AG08396 (cell line): ENCODE measurements around the gene SLC35C1.

Experiments used
- DNase-seq: peaks from one replicate; pipeline ENCODE4 v3.0.0; 2012; ENCODE audit warnings: low spot score, mixed read lengths

SLC35C1 gene

DNA sequence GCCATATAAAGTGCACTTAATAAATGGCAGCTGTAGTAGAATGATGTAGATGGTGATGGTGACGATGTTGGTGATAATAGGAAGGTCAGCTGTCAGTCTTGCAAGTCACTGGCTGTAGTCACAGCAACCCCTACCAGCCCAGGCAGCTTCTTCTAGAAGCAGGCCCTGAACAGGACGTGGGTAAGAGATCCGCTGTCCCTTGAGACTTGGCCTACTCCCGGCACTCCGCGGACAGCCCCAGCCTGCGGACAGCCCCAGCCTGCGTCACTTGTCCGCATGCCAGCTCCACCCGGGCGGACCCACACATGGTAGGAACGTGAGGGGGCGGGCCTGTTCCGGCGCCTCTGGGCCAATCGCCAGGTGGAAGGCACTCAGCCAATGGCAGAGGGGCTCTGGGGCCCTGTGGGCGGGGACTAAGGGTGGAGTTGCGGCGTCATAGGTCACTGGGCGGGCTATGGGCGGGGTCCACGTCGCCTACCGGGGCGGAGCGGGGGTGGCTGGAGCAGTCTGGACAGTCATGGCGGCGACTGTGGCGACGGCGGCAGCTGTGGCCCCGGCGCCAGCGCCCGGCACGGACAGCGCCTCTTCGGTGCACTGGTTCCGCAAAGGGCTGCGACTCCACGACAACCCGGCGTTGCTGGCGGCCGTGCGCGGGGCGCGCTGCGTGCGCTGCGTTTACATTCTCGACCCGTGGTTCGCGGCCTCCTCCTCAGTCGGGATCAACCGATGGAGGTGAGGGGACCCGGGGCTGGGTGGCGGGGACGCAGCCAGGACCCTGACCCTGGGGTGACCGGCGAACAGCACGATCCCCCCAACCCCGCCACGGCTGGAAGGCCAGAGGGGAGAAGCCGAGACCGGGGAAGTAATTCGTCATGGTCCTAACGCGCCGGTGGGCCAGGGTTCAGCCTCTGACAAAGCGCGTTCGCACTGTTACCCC lies 42.3 kb downstream of the SLC35C1 start, which contains the start of gene CRY2:
Gene CRY2, plus strand, starts transcription at position 502 of the 937 bp plus-strand sequence. Its CDS starts 16 bp downstream, at position 518.
- DNase-seq, result peak; percentile 97

DNA sequence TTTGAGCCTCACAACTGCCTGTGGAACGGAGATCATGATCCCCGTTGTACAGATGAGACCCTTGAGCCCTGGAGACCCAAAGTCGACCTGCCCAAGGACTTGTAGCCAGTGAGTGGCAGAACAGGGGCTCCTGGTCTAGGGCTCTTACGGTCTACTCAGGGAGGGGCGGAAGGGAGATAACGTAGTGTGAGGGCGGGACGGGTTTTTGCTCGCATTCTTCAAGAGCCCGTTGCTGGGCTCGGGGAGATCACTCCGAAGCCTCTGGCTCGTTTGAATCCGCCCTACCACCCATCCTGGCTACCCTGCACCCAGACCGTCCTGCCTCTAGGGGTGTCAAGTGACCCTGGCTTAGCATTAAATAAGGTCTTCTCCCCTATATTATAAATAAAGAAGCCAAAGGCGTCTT lies 43.0 kb downstream of the SLC35C1 start:
- DNase-seq, result peak; percentile 34

DNA sequence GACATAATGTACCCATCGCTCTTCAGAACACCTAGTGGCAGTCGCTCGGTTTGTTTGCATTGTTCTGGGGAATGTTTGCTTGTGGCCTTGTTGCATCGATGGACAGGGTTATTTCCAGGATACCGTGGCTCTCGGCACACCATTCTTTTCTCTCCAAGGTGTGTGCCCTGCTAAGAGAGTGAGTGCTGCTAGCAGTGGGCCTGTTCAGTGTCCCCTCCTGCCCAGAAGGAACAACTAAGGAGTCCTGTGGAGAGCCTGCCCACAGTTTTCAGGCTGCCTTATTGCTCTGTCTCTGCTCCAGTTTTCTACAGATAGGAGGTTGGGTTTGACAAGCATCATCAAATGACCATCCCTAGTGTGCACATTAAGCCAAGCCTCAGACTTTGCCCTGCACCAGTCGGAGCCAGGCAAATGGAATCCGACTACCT lies 43.7 kb downstream of the SLC35C1 start:
- no peak for DNase-seq

DNA sequence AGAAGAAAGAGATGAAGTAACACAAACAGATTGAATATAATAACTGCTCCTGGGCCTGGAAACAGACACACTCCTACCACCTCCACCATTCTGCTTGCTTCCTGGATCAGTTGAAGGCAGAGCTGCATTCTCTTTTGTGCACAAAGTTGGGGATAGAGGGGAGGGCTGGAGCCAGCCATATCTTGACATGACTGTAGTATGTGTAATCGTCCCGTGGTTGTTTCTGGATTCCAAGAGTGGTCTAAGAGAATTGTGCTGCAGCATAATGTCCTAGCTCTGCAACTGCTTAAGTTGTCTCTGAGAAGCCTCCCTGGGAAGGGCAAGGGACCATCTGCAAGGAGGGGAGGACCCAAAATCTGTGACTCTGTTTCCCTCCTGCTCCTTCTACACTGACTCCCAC lies 45.5 kb downstream of the SLC35C1 start:
- DNase-seq, result no peak

DNA sequence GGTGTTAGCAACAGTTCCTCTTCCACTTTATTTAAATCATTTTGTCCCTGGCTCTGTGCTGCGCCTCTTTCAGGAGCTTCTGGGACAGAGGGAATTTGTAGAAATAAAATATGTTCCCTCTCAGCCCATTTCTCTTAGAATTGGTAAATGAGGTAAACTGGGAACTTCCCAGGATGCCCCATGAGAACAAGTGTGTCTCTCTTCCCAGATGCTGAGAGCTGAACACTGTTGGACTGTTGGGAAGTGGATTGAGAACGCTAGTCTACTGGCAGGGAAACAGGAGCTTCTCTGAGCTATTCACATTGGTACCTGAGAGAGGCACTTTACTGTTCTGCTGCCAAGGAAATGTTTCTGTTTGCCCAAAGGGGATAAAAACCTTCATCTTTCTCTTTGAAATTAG lies 46.3 kb downstream of the SLC35C1 start:
- no peak for DNase-seq

DNA sequence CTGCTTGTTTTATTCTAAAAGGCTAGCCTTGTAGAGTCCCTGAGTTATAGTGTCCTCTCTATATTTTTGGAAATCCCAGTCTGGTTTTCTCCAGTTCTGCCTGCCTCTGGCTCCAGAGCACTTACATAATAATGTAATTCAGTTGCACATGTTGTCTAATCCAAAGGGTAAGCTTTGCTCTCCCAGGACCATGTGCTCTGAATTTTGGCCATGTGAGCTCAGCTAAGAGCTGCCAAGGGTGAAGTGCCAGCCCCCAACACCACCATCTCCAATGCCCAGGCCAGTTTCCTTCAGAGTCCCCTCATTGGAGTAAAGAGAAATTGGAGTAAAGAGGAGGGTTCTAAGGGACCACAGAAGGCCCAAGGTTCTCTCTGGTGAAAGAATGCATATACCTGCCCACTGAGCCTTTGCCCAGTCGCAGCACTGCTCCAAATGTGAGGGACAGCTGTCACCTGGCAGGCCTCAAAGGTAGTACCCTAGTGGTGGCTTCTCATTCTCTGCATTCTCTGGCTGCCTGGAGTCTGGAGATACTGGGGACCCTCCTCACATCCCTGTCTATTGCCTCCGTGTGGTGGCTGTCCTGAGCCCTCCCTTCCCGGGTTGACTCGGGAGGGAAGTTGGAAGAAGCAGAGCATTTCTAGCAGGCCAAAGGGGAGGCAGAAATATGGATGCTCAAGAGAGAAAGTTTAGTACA lies 47.2 kb downstream of the SLC35C1 start:
- DNase-seq, result no peak

DNA sequence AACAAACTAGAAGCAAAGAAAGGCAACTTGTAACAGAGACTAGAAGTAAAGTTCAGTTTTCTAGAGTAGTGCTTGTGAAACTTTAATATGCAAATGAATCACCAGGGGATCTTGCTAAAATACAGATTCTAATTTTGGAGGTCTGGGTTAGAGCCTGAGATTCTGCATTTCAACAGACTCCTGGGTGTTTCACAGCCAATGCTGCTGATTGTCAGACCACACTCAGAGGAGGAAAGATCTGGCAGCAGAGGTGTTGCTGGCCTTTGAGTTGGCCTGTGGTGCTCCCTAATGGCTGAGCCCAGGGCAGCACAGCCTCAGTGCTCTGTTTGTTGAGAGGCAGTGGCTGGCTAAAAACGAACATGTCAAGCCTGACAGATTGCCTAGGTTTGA lies 47.8 kb downstream of the SLC35C1 start:
- no peak for DNase-seq

DNA sequence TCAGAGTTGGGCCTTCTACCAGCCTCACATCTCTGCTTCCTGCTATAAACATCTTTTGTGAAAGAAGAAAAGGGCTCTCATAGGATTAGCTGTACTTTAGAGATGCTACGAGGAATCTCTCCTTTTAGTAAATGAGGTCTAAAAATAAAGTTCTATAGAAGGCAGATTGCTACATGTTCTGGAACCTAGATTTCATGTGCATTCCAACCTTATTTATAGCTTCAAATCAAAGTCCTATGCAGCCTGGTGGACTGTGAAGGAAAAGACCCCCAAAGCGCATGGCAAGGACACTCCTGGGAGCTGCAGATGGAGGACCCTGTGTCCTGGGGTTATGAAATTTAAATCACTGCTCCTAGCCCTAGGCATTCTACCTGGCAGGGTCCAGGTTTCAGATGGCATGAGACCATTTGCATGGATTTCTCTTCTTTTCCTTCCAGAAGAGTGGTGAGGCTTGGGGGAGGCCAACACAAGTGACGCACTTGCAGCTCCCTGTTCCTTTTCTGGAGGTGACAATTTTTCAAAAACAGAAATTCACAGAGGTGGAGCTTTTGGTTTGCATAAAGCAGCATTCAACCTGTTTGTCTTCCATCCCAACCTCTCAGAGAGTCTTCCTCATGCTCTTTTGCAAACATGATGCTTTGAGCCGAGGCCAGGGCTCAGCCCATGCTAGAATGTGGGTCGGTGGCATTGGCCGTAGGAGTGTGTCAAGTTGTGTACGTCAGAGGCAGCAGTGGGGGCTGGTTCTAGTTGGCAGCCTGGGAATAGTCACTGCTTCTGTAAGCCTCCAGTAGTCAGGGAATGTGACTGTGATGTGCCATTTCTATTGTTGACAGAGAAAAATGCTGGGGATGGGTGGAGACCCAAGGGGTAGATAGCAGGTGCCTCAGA lies 48.6 kb downstream of the SLC35C1 start:
- DNase-seq, result no peak

DNA sequence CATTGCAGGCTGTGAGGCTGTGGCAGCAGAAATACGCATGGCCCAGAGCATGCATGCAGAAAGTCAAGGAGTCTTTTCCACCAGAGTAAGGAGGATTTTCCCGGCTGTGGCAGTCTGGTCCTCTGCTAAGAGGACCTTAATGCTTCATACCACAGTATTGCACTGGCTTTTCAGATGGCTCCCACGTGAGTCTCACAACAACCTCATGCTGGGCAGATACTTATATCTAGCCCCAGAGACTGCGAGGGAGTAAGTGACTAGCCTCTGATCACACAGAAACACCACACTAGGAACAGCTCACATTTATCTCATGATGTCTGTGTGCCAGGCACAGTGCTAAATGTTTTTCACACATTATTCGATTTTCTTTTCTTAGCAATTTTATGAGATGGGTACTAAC lies 50.4 kb downstream of the SLC35C1 start:
- no peak for DNase-seq

DNA sequence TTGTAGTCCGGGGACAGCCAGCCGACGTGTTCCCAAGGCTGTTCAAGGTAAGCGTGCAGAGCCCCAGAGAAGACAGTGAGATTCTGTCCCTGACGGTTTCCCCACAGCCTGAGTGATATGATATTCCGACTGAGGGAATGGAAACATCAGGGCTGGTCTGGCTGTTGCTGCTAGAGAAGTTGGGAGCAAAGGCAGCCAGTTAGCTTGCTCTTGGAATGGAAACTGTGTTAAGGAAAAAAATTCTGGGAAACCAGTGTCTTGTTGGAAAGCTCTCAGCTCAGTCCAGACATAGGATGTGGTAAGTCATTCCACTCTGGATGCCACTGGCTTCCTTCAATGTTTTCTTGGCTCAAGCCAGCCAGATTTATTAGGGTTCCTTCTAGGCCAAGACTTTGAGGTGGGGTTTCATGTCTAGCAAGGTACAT lies 51.1 kb downstream of the SLC35C1 start:
- no peak for DNase-seq

DNA sequence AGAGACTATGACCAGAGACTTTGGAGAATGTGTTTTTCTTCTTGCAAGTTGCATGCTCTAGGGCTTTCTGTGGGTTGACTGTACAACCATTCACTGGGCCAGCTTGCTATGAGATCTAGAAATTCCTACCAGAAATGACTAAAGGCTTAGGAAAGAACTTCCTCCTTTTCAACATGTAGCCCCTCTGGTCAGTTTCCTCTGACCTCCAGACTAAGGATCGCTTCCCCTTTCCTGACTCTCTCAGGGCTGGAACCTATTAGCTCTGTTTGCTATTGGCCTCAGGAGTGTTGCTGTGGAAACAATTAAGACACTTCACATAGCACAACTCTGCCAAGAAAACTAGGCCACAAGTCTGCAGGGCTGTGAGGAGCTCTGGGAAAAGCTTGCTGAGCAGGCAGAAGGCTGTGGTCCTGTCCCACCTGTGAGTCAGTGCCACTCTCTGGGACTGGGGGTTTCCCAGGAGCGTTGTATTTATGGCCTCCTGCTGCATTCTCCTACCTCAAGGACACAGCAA lies 53.1 kb downstream of the SLC35C1 start:
- DNase-seq, result peak; percentile 63

DNA sequence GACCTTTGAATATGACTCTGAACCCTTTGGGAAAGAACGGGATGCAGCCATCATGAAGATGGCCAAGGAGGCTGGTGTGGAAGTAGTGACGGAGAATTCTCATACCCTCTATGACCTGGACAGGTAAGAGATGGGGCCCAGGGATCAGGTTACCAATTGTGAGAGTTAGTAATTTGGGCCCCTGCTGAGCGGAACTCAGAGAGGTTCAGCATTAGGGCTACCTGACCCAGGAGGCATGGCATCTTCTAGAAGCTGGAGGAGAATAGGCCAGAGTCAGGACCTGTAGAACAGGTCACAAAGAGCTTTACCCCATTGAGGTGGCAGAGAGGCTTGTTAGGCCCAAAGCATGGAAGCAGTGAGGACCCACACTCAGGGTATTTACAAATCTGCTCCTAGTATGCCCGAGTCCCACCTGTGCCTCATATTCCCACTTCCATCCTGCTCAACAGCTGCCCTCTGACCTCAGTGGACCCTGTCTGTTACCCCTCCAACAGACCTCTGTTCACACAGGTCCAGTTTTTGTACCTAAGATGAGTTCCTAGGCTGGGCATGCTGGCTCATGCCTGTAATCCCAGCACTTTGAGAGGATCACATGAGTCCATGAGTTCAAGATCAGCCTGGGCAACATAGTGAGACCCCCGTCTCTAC lies 53.9 kb downstream of the SLC35C1 start:
- no peak for DNase-seq

DNA sequence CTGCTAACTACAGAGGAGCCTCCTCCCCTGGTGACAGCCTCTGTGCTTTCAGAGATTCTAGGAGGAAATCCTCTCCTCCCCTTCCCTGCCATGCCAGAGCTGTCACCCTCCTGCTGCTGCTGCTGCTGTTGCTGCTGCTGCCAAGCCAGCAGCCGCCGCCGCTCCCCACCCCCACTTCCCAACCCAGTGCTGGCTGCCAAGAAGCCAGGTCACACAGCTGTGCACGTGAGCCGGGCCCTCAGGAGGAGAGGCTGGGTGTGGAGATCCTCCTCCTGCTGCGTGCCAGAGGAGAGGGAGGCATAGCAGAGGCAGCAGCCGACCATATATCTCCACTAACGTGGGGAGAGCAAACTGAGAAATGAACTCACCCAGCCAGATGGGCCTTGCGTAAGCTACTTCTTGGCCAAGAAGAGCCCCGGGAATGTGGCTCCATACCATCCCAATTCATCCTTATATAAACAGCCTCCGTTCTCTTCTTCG lies 54.8 kb downstream of the SLC35C1 start:
- peak; percentile 95 for DNase-seq

DNA sequence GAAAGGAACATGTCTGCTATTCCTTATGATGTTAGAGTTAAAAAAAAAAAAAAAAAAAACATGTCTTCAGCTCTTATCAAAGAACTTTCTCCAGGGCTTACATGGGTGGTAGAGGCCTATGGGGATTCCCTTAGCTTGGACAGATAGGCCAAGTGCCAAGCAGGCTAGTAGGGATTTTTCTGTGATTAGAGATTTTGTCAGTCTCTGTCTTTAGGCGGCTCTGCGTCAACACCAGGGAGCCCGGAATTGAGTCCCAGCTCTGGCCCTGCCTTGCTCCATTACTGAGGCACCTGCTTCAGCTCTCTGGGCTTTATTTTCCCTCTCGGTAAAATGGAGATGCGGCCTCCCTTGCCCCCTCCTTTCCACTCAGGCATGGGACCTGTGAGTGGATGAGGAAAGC lies 55.4 kb downstream of the SLC35C1 start:
- DNase-seq, result no peak

DNA sequence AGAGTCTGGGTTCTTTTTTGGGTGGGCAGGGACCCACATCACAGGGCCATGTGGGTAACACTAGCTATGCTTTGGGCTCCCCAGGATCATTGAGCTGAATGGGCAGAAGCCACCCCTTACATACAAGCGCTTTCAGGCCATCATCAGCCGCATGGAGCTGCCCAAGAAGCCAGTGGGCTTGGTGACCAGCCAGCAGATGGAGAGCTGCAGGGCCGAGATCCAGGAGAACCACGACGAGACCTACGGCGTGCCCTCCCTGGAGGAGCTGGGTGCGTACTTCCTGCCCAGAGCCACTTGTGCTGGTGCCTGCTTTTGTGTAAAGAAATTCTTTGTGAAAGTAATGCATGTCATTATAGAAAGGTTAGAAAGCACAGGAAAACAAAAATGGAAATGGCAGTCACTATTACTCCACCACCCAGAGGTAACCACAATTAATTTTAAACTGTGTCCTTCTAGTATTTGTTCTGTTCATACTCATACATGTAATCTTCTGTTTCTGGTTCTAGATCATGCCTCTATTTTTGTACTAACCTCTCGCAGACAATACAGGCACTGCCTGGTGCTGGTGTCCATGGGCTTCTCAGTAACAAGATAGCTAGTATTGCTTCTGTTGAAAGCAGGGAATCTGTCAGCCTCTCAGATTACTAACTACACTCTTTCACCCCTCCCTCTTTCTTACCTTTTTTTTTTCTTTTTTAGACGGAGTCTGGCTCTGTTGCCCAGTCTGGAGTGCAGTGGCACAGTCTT lies 56.0 kb downstream of the SLC35C1 start:
- no peak for DNase-seq
